Caco-2 (cell line): ENCODE results near the gene PRKAG1. TPM values are rescaled to one million over a fixed set of nuclear protein-coding genes. Genes with fewer than 3 reads are reported as not detected.

Experiments
- BruUV-seq: library from RNA; stranded (reverse); fragments of 400-500 nt; replicated peaks from 2 replicates; lab custom pipeline; 2021; lab: Mats Ljungman, UMichigan
- CTCF ChIA-PET: fragments of 300-600 bp; sonication (Branson Sonifier 250); formaldehyde crosslinking; loops from one replicate; lab custom pipeline; 2022; ENCODE audit warnings: antibody characterized with exemption; lab: Charles Lee
- POLR2A ChIA-PET: fragments of 300-600 bp; sonication (Branson Sonifier 250); formaldehyde crosslinking; loops from one replicate; lab custom pipeline; 2022; ENCODE audit warnings: antibody characterized with exemption; lab: Charles Lee
- DNase-seq, 2 experiments: peaks; one replicate each; pipeline versions ENCODE4 v3.0.0 to v3.0.0-alpha.2; 2020 to 2022
- H3K27me3 ChIP-seq: replicated peaks from 2 replicates; pipeline ENCODE4 v1.6.0; 2011; ENCODE audit warnings: low read length; ENCODE audit not compliant: control insufficient read depth, insufficient read depth
- H3K36me3 ChIP-seq: 2 replicates; pipeline ENCODE4 v1.5.1; 2011; ENCODE audit warnings: low read length; ENCODE audit not compliant: control insufficient read depth, insufficient read depth
- H3K4me1 ChIP-seq: fragments of 250-450 bp; sonication (Bioruptor Pico); 2 replicates; pipeline ENCODE4 v1.5.1; 2020; ENCODE audit warnings: mild to moderate bottlenecking
- H3K4me3 ChIP-seq: 2 replicates; pipeline ENCODE4 v1.5.1; 2011; ENCODE audit warnings: low read depth, mild to moderate bottlenecking, control low read depth, low read length
- H3K9me3 ChIP-seq: fragments of 250-450 bp; sonication (Bioruptor Pico); 2 replicates; pipeline ENCODE4 v1.5.1; 2020; ENCODE audit warnings: mild to moderate bottlenecking, moderate library complexity
- H3K27ac Mint-ChIP-seq: one replicate; pipeline ENCODE4 v1.8.0; 2022; ENCODE audit warnings: mixed read lengths; ENCODE audit not compliant: unreplicated experiment
- H3K27me3 Mint-ChIP-seq: one replicate; pipeline ENCODE4 v1.8.0; 2022; ENCODE audit warnings: mixed read lengths; ENCODE audit not compliant: insufficient read depth, unreplicated experiment
- H3K36me3 Mint-ChIP-seq: one replicate; pipeline ENCODE4 v1.8.0; 2022; ENCODE audit warnings: mild to moderate bottlenecking, mixed read lengths; ENCODE audit not compliant: insufficient read depth, unreplicated experiment
- H3K4me1 Mint-ChIP-seq: one replicate; pipeline ENCODE4 v1.8.0; 2022; ENCODE audit warnings: low read depth, mixed read lengths; ENCODE audit not compliant: unreplicated experiment
- H3K4me3 Mint-ChIP-seq: one replicate; pipeline ENCODE4 v1.8.0; 2022; ENCODE audit warnings: mild to moderate bottlenecking, moderate library complexity, mixed read lengths; ENCODE audit not compliant: unreplicated experiment
- H3K9me3 Mint-ChIP-seq: one replicate; pipeline ENCODE4 v1.8.0; 2022; ENCODE audit warnings: mixed read lengths; ENCODE audit not compliant: unreplicated experiment
- intact Hi-C: fragments of 100-400 bp; cut with micrococcal nuclease; formaldehyde crosslinking; loops from one replicate; pipeline ENCODE4 v1.10.0; 2022; ENCODE audit not compliant: unreplicated experiment
- total RNA-seq: library from RNA; stranded (reverse); gene quantifications from 2 replicates; pipeline ENCODE4 v1.2.3, GENCODE V29; 2022
- TF ChIP-seq, protein P1 (sequence below), 2 experiments: fragments of 200-600 bp in 1 of 2; IDR thresholded peaks; 1 replicate in 1 of 2; 2 replicates in 1 of 2; pipeline versions ENCODE4 v1.5.1 to v1.8.0; 2011 to 2022; ENCODE audit warnings: antibody characterized with exemption in 1 of 2, control low read depth in 1 of 2, inconsistent platforms in 1 of 2, low read depth in 1 of 2, low read length in 1 of 2, mild to moderate bottlenecking in 1 of 2, moderate library complexity in 1 of 2; ENCODE audit not compliant: insufficient read depth in 1 of 2, severe bottlenecking in 1 of 2, unreplicated experiment in 1 of 2

The PRKAG1 gene
- total RNA-seq, 1 experiment from 2014 or later = 60.3 TPM

DNA sequence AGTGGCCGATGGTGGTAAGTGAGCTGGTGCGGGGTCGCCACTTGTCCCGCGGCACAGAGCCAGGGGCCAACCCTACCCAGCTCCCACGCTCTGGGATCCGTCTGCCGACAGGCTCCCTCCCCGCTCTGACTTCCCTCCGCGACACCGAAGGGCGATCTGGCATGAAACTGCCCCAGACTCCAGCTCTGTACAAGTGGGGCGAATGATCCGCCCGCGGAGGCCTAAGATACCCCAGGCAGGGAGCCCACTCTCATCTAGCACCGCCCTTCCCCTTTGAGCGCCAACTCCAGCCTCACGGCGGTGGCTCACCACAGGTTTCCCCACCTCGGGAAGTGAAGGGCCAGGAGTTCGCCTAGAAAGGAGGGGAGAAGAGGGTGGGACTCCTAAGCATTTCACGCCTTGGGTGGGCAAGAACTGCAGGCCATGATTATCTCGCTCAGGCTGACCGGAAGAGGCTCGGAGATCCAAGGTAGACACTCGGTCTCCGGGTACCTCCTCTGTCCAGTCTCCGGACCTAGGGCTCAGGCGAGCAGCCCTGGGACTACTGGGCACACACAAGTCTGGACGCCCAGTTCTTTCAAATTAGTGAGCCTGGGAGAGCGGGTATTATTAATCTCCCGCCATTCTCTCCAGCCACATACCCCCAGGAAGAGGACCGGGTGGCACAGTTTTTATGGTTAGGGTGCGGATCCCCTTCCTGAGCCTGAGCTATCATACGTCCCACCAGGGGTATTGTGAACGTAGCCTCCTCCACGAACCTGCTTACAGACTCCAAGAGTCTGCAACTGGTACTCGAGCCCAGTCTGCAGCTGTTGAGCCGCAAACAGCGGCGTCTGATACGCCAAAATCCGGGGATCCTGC lies 39.6 kb downstream of the PRKAG1 start:
- POLR2A ChIA-PET = interaction anchor here (1.1 kb wide), 1 partner anchor 21 kb away, joined by 4 read pairs; the partner anchor contains the start of gene ARF3
- no peak for DNase-seq
- Mint-ChIP-seq H3K27ac (no peak overlapping the region), H3K4me3 (peak overlapping the region; percentile 80), H3K4me1 (peaks cover 17% of the 10 kb centered on the region), H3K27me3 (peaks cover 28% of the 10 kb centered on the region), H3K9me3 (no peaks in the 10 kb centered on the region), H3K36me3 (peaks cover 22% of the 10 kb centered on the region)
- BruUV-seq = no TSS peak
- Histone ChIP-seq H3K27me3 (peaks cover 14% of the 10 kb centered on the region), H3K4me3 (peak overlapping the region; percentile 48), H3K9me3 (no peaks in the 10 kb centered on the region), H3K4me1 (peaks cover 23% of the 10 kb centered on the region), H3K36me3 (no peaks in the 10 kb centered on the region)
- intact Hi-C loops = loop anchor here (2.0 to 5.0 kb wide), 3 partner anchors 22 to 126 kb away; partner anchors contain the start of genes ARF3 and DDX23
- CTCF ChIA-PET = interaction anchor here (0.6 to 7.8 kb wide), 12 partner anchors 7 to 418 kb away, joined by 3 to 90 read pairs (median 8); partner anchors contain the start of genes ARF3, DDN and WNT10B
- TF ChIP-seq, protein P1, sequence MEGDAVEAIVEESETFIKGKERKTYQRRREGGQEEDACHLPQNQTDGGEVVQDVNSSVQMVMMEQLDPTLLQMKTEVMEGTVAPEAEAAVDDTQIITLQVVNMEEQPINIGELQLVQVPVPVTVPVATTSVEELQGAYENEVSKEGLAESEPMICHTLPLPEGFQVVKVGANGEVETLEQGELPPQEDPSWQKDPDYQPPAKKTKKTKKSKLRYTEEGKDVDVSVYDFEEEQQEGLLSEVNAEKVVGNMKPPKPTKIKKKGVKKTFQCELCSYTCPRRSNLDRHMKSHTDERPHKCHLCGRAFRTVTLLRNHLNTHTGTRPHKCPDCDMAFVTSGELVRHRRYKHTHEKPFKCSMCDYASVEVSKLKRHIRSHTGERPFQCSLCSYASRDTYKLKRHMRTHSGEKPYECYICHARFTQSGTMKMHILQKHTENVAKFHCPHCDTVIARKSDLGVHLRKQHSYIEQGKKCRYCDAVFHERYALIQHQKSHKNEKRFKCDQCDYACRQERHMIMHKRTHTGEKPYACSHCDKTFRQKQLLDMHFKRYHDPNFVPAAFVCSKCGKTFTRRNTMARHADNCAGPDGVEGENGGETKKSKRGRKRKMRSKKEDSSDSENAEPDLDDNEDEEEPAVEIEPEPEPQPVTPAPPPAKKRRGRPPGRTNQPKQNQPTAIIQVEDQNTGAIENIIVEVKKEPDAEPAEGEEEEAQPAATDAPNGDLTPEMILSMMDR (IDR thresholded peaks at IDR 0.05; ENCODE audit: insufficient read depth in 1 of 2, low read depth in 1 of 2, low read length in 1 of 2, severe bottlenecking in 1 of 2, unreplicated experiment in 1 of 2) = no peak

DNA sequence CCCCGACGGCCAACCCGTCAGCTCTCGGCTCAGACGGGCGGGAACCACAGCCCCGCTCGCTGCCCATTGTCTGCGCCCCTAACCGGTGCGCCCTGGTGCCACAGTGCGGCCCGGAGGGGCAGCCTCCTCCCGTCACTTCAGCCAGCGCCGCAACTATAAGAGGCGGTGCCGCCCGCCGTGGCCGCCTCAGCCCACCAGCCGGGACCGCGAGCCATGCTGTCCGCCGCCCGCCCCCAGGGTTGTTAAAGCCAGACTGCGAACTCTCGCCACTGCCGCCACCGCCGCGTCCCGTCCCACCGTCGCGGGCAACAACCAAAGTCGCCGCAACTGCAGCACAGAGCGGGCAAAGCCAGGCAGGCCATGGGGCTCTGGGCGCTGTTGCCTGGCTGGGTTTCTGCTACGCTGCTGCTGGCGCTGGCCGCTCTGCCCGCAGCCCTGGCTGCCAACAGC lies 40.3 kb downstream of the PRKAG1 start, which contains the start of gene WNT1:
TSS of gene WNT1 (plus strand) at position 32 of the 450 bp plus-strand sequence. CDS start at position 361, 329 bp downstream.
- TF ChIP-seq, protein P1 (IDR thresholded peaks at IDR 0.05; ENCODE audit: insufficient read depth in 1 of 2, low read depth in 1 of 2, low read length in 1 of 2, severe bottlenecking in 1 of 2, unreplicated experiment in 1 of 2) = no peak
- intact Hi-C loops = loop anchor here (2.0 to 5.0 kb wide), 3 partner anchors 22 to 126 kb away; partner anchors contain the start of genes ARF3 and DDX23
- Histone ChIP-seq H3K27me3 (peaks cover 14% of the 10 kb centered on the region), H3K4me3 (peak within 1 kb of the TSS; percentile 48), H3K4me1 (peaks cover 23% of the 10 kb centered on the region), H3K9me3 (no peaks in the 10 kb centered on the region), H3K36me3 (no peaks in the 10 kb centered on the region)
- peaks cover 17% of the 10 kb centered on the region for H3K36me3 Mint-ChIP-seq
- no peaks in the 10 kb centered on the region for H3K9me3 Mint-ChIP-seq
- CTCF ChIA-PET = interaction anchor here (0.8 to 7.8 kb wide), 11 partner anchors 10 to 110 kb away, joined by 3 to 90 read pairs (median 4); partner anchors contain the start of genes ARF3 and DDN
- H3K27ac Mint-ChIP-seq = no peak within 1 kb of the TSS
- peak in 1 of 2 experiments; percentile 38 for DNase-seq
- peaks cover 17% of the 10 kb centered on the region for H3K4me1 Mint-ChIP-seq
- peak within 1 kb of the TSS; percentile 80 for H3K4me3 Mint-ChIP-seq
- H3K27me3 Mint-ChIP-seq = peaks cover 23% of the 10 kb centered on the region
- BruUV-seq = no TSS peak
- POLR2A ChIA-PET = interaction anchor here (1.1 kb wide), 1 partner anchor 21 kb away, joined by 4 read pairs; the partner anchor contains the start of gene ARF3
